C4-2B (cell line): Measurements from ENCODE around the gene KCNN2.

Experiments
- H3K27ac ChIP-seq: fragments of 450-650 bp; 2 replicates; pipeline ENCODE4 v1.5.1; 2017
- ZFX ChIP-seq: fragments of 450-650 bp; IDR thresholded peaks from 2 replicates; pipeline ENCODE4 v1.6.1; 2017
- TF ChIP-seq, protein P1 (sequence below): fragments of 450-650 bp; conservative IDR thresholded peaks from 2 replicates; pipeline ENCODE4 v1.5.1; 2017; ENCODE audit warnings: mild to moderate bottlenecking

KCNN2 gene

DNA sequence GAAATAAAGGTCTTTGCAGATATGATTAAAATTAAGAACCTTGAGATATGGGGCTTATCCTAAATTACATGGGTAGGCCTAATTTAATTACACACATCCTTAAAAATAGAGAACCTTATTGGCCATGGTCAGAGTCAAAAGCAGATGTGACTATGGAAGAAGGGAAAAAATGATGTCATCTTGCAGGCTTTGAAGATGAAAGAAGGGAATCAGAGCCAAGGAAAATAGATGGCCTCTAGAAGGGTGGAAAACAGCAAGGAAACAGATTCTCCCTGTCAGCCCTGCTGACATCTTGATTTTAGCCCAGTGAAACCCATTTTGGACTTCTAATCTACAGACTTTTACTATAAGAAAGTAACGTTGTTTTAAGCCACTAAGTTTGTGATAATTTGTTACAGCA is 37.6 kb upstream of the KCNN2 start:
- TF ChIP-seq, protein P1, sequence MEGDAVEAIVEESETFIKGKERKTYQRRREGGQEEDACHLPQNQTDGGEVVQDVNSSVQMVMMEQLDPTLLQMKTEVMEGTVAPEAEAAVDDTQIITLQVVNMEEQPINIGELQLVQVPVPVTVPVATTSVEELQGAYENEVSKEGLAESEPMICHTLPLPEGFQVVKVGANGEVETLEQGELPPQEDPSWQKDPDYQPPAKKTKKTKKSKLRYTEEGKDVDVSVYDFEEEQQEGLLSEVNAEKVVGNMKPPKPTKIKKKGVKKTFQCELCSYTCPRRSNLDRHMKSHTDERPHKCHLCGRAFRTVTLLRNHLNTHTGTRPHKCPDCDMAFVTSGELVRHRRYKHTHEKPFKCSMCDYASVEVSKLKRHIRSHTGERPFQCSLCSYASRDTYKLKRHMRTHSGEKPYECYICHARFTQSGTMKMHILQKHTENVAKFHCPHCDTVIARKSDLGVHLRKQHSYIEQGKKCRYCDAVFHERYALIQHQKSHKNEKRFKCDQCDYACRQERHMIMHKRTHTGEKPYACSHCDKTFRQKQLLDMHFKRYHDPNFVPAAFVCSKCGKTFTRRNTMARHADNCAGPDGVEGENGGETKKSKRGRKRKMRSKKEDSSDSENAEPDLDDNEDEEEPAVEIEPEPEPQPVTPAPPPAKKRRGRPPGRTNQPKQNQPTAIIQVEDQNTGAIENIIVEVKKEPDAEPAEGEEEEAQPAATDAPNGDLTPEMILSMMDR = no peak
- no peak for TF ChIP-seq ZFX
- no peak overlapping the region for H3K27ac ChIP-seq

DNA sequence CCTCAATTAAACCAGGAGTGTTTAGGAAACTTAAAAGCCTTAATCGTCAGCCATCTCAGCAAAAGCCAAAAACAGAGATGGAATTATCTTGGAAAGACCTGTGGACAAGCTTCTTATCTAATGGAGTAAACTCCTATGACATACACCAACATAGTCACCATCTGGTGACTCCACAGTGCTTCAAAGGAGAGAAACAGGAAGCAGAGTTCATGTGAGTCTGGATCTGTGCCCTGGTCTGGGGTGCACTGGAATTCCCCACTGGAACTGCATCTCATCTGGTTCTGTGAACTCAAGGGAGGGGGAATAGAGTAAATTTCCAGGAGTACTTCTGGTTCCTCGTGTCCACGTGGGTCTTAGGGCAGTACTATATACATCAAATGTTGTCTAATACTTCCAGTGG is 36.3 kb upstream of the KCNN2 start:
- H3K27ac ChIP-seq = no peak overlapping the region

DNA sequence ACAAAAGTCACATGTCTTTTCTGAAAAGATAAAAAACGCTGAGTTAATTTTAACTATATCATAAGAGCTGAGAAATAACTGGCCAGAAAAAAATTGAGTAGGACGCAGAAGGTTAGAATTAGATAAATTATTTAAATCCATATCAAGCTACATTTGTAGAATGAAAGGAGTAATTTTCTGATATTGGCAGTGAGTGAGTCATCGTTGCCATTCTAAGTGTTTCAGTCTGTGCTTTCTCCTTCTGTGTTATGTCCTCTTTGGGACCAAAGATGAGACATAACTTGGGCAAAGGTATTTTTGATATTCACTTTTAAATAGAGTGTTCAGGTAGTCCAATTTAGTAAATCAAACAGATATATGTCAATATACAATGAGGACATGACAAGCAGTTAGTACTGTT is 34.4 kb upstream of the KCNN2 start:
- TF ChIP-seq, protein P1 = no peak
- no peak for TF ChIP-seq ZFX
- no peak overlapping the region for H3K27ac ChIP-seq

More for the DNA sequence above, 36.3 kb upstream of the KCNN2 start:
- no peak for TF ChIP-seq ZFX
- TF ChIP-seq, protein P1 = no peak

DNA sequence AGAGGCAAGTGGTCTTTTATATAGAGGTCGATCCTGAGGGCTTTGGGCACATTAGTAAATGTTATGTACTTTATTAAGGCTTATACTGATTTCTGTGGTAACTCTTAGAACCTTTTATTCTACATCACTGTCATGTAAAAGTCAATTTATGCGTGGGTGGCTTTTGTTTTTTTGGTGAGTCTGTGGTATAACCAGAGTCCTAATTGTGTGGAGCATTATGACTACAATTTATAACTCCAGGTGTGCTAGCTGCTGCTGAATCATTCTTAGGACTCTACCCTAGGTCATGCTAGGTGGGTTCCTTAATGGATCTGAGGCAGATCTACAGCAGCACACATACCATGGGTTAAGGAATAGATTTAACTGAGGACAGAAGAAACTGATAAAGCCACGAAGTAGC is 33.9 kb upstream of the KCNN2 start:
- no peak for TF ChIP-seq ZFX
- TF ChIP-seq, protein P1 = no peak
- H3K27ac ChIP-seq = no peak overlapping the region

DNA sequence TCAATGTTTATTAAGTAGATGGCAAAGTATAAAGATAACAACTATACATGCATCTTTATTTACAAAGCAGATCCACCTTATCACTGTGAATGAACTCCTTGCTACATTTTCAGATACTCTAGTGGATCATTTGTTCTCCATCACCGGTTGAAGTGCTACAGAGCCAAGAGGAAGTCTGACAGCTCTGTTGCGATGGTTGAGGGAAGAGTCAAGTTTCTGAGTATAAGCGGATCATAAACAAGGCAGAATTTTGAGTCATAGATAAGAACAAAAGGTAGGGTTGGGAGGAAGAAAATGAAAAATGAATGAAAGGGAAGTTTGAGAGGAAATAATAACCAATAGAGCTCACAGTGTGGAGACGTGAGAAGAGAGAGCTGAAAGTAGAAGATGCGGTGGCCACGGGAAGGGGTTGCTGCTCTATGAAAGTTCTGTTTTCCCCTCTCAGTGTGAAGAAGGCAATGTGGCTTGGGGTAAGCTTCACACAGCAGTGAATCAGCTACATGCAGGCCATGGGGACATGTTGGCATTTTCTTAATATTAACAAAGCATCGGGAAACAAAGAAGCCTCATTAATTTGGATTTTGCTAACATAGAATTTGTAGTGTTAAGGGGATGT is 30.8 kb upstream of the KCNN2 start:
- no peak overlapping the region for H3K27ac ChIP-seq
- TF ChIP-seq, protein P1 = no peak
- no peak for TF ChIP-seq ZFX

DNA sequence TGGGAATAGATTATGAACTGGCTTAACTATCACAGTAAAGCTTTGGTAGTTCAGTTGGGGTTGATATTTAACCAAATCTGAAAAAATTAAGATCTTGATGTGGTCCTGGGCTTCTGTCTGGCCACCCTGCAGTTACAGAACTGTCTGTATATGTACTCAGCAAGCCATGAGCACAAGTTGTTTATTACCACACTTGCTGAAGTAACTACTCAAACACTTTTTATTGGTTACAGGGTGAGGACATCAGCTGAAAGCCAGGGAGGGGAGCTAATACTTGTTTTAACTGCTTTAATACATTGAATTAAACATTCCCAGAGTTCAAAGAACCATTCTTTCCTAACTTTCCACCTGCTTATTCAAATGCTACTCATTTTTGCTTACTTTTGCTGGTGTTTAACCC is 29.4 kb upstream of the KCNN2 start:
- TF ChIP-seq, protein P1 = no peak
- no peak for TF ChIP-seq ZFX

DNA sequence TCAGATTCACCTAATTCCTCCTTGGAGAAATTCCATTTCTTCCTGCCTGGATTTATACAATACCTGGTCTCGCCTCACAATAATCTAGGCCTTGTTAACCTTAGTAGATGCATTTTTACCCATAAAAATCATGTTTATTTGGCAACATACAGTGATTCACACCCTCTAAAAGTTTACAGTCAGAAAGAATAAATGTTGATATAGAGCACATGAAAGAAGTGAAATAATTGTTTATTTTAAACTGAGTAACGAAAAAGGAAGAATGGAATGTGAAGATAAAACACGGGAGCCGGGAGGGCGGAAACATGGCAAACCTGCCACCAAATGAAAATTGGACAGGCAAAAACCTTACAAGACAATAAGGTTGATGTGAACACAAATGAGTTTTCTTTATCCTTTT is 28.9 kb upstream of the KCNN2 start:
- H3K27ac ChIP-seq = no peak overlapping the region

More for the DNA sequence above, 29.4 kb upstream of the KCNN2 start:
- no peak overlapping the region; the same call in 1 of the 2 replicates for H3K27ac ChIP-seq

More for the DNA sequence above, 28.9 kb upstream of the KCNN2 start:
- no peak for TF ChIP-seq ZFX
- TF ChIP-seq, protein P1 = no peak
